GM13976 (cell line): Measurements from ENCODE around the gene LRIG1.

Source experiments
- DNase-seq: peaks from one replicate; pipeline ENCODE4 v3.0.0; 2012; ENCODE audit warnings: low spot score
- in situ Hi-C: fragments of 300-500 bp; cut with MboI; formaldehyde crosslinking; loops from one replicate; pipeline ENCODE4 v1.12.0; 2022; ENCODE audit warnings: low sequenced_read_pairs, mixed read lengths, inconsistent platforms; ENCODE audit not compliant: unreplicated experiment
- TF ChIP-seq, protein P1 (sequence below): IDR thresholded peaks from 2 replicates; pipeline ENCODE4 v1.5.1; 2012; ENCODE audit warnings: borderline replicate concordance, mild to moderate bottlenecking; ENCODE audit not compliant: insufficient read depth; ENCODE audit errors: extremely low read depth, missing control alignments, control extremely low read depth

Gene LRIG1

DNA sequence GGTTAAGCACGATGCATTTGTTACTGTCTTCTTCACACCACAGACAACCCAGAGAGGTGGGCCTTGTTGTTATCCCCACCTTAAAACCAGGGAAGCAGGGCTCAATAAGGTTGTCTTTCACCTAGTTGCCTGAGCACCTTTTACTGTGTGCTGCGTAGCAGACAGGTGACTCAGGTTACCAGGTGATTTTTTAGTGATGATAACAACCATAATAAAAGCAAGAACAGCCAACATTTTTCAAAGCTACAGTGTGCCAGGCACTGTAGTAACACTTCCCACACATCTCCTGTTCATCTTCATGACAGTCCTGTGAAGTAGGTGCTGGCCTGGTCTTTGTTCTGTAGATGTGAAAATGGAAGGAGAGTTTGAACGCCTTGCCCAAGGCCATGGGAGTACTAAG is 147.8 kb downstream of the LRIG1 start:
- in situ Hi-C loops: no loop called here
- TF ChIP-seq, protein P1, sequence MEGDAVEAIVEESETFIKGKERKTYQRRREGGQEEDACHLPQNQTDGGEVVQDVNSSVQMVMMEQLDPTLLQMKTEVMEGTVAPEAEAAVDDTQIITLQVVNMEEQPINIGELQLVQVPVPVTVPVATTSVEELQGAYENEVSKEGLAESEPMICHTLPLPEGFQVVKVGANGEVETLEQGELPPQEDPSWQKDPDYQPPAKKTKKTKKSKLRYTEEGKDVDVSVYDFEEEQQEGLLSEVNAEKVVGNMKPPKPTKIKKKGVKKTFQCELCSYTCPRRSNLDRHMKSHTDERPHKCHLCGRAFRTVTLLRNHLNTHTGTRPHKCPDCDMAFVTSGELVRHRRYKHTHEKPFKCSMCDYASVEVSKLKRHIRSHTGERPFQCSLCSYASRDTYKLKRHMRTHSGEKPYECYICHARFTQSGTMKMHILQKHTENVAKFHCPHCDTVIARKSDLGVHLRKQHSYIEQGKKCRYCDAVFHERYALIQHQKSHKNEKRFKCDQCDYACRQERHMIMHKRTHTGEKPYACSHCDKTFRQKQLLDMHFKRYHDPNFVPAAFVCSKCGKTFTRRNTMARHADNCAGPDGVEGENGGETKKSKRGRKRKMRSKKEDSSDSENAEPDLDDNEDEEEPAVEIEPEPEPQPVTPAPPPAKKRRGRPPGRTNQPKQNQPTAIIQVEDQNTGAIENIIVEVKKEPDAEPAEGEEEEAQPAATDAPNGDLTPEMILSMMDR: no peak
- no peak for DNase-seq

DNA sequence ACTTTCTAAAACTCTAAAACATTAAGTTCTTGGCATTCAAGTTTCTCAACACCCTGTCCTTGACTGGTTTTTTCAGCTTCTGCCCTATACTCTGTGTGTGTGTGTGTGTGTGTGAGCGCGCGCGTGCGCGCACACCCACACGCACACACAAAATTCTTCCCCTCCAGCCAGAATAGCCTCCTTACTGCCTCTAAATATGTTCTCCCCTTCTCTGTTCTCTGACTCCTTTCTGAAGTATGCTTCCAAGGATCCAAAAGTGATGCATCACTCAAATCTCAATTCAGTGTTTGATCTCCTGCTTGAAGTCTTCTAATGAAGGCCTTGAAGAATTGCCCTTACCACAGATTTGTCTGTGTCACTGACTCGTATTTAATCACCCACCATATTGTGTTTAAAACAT is 150.2 kb downstream of the LRIG1 start:
- in situ Hi-C loops: no loop called here
- no peak for DNase-seq
- TF ChIP-seq, protein P1: no peak

DNA sequence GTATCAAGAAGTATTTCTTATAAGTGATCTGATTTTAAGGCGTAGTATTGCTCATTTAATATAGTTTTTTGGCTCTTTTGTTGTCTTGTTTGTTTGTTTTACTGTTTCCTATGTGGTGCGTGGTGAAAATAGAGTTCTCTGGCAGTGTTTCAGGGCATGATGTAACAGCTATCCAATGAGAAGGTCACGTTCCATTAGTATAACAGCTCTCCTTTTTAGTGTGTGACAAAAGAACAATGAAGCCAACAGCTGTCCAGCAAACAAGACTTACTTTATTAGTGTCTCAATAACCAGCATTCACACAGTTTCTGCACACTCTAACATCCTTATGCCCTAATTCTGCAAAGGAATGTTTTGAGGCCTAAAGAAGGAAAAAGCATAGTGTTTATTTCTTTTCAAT is 152.1 kb downstream of the LRIG1 start:
- no peak for DNase-seq
- TF ChIP-seq, protein P1: no peak
- in situ Hi-C loops: no loop called here

DNA sequence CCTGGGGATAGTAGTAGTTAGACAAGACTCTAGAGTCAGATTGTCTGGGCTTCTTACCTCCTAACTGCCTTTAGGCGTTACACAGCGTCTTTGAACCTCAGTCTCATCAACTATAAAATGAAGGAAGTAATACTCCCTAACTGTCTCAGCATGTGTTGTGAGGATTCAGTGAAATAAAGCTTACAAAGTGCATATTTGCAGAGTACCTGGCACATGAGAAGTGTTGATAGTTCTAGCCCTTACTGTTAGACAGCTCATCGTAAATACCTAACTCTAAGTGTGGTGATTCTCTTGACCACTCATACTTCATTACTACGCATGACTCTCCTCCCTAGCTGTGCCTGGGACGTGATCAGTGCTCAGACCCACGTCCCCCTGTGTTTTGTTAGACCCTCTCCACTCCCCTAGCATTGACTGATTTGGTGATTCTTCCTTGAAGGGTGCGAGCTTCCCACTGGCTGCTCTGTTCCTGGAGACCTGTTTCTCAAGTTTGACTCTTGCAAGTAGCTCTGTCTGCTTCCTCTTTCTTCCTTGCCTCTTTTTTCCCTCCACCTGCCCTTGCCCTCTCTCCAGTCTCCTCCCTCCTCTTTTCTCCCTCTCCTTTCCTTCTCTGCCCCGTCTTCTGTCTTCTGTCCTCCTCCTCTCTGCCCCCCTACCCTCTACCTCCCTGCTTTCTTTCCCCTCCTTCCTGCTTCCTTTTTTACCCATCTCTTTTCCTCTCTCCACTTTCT is 155.8 kb downstream of the LRIG1 start:
- TF ChIP-seq, protein P1: no peak
- DNase-seq: no peak
- in situ Hi-C loops: no loop called here

DNA sequence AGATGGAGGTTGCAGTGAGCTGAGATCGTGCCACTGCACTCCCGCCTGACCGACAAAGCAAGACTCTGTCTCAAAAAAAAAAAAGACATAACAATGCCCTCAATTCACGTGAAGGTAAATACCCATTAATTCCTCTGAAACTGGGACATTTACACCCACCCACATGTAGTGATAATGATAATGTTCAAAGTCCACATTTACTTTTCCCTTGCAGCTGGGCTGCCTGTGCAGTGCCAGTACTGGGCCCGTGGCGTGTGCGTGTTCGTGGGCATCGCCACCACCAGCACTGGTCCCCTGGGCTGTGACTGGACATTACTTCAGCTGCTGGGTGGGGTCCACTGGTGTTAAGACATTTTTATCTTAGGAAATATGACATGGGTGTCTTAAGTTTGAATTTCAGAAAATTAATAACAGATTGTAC is 156.4 kb downstream of the LRIG1 start:
- DNase-seq: no peak
- in situ Hi-C loops: no loop called here
- TF ChIP-seq, protein P1: no peak

DNA sequence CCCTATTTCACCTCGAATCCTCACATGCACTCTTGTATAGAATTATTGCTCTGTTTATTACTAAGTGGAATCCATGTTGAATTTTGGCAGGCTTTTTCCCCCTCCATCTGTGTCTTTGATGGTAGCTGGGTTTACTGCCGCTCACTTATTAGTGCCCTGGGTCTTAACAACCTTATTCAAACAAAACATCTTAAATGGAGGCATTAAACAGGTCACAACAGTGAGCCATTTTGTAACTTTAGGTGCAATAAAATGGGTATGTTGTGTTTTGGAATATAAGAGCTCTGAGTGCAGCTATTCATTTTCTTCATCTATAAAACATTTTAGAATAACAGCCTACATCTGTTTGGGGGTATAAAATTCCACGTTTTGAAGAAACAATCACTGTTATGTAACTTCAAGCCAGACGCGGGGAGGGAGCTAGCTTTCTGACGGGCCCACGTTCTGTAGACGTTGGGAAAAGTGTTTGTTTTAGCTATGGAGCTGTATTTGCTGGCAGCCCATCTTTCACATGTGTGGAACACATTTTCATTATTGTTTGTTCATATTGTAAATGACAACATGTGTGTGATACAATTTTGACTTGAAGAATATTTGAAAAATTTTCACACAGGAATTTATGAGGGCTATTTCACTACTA is 158.0 kb downstream of the LRIG1 start:
- in situ Hi-C loops: no loop called here
- DNase-seq: no peak
- TF ChIP-seq, protein P1: no peak
